Stimulated activated CD4-positive, alpha-beta T cell treated with anti-CD3 and anti-CD28 coated beads, TNF-alpha, amount 100 ng/mL, for 48 hours (primary cell): ENCODE results near the gene MARVELD2.

Source experiments
- DNase-seq, 3 donors: peaks; one replicate each; pipeline ENCODE4 v3.0.0-alpha.2; 2020; ENCODE audit warnings: low read depth in 3 of 3

The MARVELD2 gene

GRCh38 chr5:69493396-69494133 lies 78.6 kb downstream of the MARVELD2 start:
- peak in 1 of 3 donors; percentile 1 for DNase-seq
